Activated CD8-positive, alpha-beta memory T cell treated with anti-CD3 and anti-CD28 coated beads for 1 hour (primary cell): Measurements from ENCODE around the gene PAK6.
A peak's percentile ranks its signal among the peaks of the same experiment; 100 is the strongest.

Source experiments
- DNase-seq, 2 donors: peaks; one replicate each; pipeline ENCODE4 v3.0.0-alpha.2; 2020; ENCODE audit warnings: low read depth in 1 of 2; ENCODE audit errors: extremely low read depth in 1 of 2

Gene PAK6

DNA sequence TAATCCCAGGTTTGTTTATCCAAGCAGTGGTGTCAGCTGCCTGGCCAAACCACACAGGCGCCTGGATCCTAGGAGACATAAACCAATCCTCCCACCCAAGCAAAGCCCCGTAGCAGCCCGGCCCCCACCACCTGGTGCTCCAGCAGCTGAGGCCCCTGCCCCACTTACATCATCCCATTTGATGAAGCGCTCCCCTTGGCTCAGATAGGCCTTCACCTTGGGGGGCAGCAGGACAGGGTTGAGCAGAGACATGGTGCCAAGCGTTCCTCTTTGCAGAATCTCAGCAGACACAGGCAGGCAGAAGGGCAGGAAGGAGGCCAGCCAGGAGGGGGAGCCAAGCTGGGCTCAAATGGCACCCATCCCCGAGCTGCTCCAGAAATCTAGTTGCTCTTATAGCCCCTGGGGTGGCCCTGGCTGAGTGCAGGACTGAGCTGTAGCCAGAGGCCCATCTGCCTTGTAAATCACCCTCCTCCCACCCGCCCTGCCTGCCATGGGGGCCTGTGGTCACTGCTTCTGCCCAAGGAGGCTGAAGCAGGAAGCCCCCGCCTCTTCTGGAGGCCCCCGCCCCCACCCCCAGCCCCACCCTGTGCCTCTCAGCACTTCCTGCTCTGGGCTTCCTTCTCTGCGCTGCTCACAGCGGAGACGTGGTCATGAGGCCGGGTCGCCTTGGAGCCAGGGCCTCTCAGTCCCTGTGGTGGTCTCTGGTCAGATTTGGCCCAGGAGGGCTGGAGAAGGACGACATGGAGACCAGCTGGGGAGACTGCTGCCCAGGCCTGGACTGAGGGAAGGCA, 68.8 kb downstream of the PAK6 start, which contains the start of gene PLCB2:
Gene PLCB2 (minus strand): TSS at position 515 of the 791 bp plus-strand sequence. CDS start 263 bp downstream, at position 252.
- DNase-seq, result peak in 1 of 2 donors; percentile 49

DNA sequence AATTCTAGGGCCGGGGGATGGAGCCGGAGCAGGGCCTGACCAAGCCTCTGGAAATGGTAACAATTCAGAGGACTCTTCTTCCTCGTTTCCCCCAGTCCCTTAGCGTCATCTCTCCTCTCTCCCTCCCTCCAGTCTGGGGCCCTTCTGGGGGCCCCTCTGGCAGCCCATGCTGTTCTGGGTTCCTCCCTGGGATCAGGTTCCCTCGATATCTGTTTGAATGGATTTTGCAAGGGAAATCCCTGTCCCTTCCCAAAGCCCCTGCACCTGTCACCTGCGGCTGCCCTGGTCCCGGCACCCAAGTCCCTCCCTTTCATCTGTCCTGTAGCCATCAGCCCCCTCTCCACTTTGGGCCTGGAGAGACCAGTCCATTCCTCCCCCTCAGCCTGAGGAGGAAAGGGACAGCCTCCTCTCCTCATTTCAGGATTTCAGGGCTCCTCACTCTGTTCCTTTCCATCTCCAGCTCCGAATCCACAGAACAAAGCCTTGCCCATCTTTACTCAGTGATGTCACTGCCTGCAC, 70.5 kb downstream of the PAK6 start:
- DNase-seq, result no peak

DNA sequence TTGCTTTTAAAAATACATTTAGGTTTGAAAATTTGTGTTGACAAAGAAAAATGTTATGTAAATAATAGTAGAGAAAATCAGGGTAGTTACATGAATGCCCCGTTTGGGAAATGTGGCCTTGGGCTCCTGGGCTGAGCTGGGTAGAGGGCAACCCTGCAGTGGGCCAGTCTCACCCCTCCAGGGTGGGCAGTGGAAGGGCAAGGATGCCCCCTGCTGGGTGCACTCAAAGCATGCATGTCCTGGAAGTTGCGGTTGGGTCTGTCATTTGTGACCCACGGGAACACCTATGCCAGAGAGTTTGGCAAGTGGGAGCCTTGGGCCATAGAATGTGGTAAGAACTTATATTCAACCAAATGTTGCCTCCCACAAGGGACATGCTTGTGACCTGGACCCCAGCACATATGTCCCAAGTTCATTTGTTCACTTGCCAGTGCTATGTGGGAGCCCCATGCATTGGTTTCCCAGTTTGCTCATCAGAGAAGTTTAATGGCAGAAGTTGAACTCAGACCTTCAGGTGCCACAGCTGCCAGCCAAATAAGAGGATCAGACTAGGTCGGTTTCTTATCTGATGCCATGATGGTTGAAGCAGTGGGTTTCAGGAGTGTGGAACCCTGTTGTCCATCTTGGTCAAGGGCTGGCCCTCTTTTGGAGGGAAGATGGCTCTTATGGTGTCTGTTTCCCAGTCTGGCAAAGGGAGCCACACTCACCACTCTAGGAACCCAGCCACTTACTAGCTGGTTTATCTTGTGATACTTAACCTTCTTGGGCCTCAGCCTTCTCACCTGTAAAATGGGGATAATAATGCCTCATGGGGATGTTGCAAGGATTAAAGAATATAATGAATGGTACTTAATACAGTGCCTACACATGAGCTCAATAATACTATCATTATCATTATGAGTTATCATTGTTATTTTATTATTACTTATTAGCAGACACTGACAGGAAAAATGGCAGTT, 71.4 kb downstream of the PAK6 start:
- DNase-seq, result peak in 1 of 2 donors; percentile 45

DNA sequence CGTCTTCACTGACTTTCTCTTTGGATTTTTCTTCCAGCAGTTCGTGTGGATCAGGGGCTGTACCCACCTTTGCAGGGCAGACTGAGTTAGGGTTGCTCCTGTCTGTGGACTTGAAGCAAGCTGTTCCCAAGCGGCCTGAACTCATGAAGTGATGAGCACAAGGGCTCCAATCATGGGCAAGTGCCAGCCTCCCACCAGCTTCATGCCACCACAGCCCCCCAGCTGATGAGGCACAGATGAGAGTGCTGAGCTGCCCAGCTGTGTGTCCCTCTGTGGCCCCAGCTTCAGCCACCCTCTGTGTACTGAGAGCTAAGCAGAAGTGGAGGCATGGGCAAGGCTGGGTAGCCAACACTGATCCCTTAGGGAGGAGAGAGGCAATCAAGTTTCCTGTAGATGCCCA, 72.1 kb downstream of the PAK6 start:
- no peak for DNase-seq

DNA sequence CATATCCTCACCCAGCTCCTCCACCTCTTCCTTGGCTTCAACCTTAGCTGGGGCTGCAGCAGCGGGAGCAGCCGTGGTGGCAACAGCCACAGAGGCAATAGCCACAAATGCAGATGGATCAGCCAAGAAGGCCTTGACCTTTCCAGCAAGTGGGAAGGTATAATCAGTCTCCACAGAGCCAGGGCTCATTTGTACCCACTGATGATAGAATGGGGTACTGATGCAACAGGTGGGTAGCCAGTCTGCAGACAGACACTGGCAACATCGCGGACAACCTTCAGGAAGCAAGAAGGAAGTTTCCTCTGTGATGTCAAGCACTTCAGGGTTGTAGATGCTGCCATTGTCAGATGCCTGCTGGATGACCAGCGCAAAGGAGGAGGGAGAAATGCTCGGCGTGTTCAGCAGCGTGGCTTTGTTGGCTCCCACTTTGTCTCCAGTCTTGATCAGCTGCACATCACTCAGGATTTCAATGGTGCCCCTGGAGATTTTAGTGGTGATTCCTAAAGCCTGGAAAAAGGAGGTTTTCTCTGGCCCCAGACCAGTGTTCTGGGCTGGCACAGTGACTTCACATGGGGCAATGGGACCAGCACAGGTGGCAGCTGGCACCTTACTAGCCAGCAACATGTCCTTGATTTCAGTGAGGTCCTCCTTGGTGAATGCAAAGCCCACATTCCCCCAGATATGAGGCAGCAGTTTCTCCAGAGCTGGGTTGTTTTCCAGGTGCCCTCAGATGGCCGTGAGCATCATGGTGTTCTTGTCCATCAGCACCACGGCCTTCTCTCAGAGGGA, 73.7 kb downstream of the PAK6 start:
- no peak for DNase-seq

DNA sequence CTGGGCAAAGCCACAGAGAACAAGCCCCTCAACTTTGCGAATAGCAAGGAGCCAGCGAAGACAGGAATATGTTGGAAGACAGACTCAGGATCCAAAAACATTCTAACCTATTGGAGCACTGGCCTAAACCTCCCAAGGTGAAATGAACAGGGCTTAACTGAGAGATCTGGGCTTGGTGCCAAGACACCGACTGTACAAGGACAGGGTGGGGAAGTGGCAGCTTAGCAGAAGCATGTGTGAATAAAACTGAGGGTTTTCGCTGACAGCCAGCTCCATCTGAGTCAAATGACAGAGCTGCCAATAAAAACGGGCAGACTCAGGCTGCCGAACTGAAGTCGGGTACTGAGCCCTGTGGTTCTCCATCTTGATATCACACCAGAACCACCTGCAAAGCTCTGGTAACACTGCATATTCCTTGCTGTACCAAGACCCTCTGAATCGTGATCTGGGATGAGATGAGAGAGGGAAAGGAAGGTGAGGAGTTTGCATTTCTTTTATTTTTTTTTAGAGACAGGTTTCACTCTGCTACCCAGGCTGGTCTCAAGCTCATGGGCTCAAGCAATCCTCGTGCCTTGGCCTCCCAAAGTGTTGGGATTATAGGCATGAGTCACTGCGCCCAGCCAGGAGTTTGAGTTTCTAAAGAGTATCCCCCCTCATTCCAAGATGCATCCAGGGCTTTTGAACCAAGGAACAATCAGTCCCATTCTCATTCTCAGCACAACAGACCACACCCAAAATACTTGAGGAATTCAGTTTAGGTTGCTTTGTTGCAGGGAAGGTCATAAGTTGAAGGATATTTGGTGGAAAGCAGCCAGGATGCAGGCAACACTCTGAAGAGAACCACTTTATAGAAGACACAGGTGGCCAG, 74.9 kb downstream of the PAK6 start:
- no peak for DNase-seq

DNA sequence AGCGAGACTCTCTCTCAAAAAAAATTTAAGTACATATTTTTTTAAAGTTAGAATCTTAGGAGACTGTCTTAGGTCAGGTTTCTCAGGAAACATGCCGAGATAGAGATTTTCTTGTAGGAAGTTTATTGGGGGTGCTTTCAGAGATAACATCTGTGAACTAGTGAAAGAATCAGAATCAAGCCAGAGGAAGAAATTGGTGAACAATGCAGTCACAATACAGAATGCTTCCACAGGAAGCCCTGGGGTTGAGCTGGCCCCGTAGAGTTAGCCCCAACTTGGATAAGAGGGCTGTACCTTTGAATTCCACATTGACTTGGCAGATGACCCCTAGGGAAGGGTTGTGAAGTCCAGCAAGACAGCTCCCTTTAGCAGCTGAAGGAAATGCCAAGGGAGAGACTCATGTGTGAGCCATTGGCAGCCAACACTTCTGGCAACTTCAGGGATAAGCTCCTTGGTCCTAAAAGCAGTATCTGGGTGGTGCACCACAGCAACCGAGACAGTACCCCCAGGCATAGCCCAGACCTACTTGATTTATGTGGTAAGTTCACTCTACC, 75.9 kb downstream of the PAK6 start:
- DNase-seq, result no peak

DNA sequence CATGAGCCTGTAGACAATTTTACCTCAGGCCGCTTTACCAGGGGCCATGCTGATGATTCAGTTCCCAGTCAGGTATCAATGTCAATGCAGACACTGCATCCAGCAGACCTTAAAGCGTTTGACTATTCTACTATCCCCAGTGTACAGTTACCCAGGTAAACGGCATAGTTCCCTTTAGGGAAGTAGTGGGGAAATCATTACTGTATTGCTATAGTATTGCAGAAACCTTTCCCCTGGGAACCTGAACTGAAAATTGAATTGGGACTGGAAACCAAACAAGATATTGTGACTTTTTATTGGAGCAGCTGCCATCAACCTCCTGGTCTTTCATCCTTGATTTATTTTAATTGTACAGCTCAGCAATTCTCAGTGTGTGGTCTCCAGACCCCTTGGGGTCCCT, 78.1 kb downstream of the PAK6 start:
- no peak for DNase-seq

DNA sequence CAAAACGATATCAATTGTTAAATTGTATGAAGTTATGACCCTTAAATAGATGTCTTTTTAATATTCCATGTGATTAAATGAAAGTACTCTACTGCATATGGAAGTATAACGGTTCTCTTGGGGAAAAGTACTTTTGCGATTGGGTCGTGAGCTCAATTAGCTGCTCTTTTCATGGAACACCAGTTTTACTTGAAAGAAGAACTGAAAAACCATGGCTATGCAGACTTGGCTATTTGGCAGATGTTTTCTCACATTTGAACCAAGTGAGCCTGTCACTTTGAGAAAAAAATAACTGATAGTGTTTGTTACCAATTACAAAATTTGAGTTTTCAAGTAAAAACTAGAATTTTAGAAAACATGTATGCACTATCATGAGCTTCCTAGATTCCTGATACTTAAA, 78.7 kb downstream of the PAK6 start:
- DNase-seq, result no peak

DNA sequence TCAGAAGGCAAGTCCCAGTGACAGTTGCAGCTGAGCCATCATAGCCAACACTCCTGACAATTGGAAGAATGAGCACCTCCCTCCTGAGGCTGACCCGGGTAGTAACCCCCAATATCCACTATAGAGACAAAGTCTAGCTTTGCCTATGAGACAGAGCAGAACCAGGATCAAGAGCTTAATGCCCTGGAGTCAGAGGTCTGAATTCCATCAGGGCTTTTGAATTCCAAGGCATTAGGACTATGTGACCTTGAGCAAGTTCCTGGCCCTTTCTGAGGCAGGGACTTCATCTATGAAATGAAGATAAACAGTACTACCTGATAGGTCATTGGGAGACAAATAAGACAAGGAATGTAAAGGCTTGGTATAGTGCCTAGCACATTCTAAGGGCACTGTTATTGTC, 81.5 kb downstream of the PAK6 start:
- DNase-seq, result no peak

DNA sequence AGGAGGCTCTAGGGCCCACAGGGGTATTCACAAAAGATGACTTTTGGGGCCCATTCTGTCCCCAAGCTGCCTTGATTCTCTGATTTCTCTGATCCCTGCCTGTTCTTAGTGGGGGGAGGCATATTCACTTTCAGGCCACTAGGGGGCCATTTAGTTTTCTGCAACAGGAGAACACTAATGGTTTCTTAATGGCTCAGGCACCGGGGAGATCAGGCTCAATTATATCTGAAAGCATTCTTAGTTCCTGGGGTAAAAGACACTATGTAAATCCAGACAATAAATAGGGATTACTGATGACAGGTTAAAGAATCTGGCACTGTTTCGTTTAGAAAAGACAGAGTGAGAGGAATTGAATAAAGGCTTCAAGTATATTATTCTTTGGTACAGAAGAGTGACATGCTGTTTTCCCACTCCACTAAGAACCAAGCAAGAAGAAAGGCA, 82.1 kb downstream of the PAK6 start:
- no peak for DNase-seq

DNA sequence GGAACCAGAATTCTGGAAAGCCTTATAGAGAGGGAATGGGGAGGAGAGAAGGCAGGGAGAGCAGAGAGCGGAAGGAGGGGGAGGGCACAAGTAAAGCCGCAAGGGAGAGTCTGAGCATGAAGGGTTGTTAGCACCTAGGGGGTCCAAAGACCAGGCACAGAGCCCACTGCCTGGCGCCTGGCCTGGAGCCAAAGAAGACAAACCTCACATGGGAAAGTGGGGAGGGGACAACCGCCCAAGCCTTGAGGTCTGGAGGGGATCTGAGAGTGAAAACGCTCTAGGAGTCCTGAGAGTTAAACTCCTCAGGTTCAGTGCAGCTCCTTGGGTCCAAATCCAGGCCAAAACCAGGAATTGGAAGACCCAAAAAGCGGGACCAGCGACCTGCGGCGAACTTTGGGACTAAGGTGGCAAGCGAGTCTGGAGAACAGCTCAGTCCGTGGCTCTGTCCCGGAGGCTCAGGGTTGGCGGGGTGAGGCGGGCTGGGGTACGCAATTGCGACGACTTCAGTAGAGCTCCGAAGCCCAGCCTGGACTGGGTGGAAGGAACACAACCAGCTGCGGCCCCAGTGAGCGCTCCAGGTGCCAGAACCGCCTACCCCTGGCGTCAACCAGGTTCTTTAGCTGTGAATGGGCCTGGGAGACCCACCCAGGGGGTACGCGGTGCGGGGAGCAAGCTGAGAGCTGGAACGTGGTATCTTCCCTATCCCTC, 83.8 kb downstream of the PAK6 start:
- no peak for DNase-seq

DNA sequence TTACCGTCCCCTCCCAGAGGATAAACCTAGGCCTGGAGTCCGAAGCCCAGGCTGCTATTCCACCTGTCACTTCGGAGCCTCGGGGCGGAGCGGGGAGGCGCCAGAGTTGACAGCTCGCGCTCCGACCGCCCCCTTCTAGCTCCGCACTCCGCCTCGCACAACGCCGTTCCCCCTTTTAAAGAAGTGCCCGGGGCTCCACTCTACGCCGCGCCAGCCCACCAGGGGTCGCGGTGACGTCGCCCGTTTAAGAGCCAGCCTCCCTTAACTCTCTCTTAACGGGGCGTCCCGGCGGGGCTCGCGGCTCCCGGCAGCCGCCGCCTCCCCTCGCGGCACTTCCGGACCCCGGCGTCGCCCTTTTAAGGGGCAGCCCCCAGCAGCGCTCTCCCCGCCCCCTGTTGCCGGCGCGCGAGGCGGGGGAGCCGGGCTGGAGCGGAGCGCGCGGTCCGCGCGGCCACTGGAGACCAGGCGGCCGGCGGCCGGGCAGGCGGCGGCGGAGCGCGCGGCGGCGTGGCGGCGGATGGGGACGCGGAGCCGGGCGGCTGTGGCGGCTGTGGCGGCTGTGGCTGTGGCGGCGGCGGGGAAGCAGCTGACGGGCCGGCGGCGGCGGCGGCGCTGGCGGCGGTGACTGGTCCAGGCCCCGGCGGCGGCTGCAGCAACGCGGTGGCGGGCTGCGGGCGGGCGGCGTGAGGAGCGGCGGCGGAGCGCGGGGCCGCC, 84.5 kb downstream of the PAK6 start, which contains the start of gene INAFM2:
Gene INAFM2 (plus strand): TSS at position 454 of the 714 bp plus-strand sequence. CDS start 364 bp downstream, outside the sequence.
- peak; percentile 75 to 84 for DNase-seq

DNA sequence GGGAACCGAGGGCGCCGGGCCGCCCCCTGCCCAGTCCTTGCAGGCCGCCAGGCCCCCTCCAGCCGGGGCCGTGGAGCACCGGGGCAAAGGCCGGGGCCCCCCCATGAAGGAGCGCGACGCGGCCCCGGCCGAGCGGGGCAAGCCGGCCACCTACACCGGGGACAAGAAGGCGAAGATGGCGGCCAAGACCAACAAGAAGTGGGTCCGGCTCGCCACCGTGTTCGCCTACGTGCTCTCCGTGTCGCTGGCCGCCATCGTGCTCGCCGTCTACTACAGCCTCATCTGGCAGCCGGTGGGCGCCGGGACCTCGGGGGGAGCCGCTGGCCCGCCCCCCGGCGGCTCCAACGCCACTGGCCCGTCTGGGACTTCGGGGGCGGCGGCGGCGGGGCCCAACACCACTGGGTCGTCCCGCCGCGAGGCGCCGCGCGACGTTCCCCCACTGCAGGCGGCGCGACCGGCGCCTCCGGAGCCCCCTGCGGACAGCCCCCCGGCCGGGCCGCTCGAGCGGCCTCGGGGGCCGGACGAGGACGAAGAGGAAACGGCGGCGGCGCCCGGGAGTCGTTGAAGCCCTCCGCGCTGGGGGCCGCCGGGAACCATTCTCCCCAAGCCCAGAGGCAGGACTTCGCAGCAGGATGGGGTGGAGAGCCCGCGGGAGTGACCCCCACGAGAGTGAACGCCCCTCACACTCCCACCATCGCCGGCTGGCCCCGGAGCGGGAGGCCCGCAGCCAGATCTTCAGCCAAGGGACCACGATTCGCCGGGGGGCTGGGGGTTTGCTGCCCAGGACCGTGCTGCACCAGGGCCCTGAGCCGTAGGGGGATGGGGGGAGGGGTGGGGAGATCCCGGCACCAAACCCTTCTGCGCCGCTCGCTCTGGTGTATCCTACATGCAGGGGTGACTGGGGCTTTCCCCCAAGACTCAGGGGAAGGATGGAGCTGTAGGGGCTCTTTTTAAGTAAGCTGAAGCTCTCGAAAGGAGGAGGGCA, 85.4 kb downstream of the PAK6 start:
- DNase-seq, result no peak

DNA sequence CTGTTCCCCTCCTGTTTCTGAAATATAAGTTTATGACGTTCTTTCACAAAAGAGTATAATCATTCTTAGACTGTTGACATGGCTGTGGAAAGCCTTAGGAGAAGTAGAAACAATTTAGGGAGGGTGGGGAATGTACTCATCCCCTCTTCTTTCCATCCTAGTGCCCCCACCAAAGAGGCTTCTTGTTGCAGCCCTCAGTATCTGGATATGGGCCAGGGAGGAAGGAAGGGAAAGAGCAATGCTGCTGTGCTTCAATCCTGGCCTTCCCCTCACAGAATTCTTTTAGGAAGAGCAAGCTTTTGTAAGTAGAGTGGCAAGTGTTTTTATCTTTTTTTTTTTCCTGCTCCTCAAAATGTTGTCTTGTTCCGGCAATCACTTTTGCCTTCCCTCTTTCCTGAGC, 86.3 kb downstream of the PAK6 start:
- DNase-seq, result no peak

DNA sequence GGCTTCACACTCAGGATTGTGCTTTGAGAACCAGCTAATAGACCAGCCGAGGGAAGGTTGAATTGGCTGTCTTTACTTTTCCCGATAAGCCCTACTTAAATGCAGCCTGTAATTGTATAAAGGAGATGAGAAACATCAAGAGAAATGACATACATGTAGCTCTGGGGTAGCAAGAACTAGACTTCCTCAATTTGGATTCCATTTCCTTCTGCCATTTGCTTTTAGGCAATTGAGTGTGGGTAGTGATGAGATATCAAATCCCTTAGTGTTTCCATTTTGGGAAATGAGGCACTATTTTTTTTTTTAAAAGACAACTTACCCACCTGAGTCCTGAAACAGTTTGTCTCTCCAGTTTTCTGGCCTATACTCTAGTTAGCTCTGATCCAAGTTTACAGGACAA, 86.8 kb downstream of the PAK6 start:
- no peak for DNase-seq
